SIG-M5 treated with dmso at 0.1 percent for 504 hours (cell line): ENCODE measurements around the gene CFAP119.

Experiments used
- DNase-seq: peaks from one replicate; lab custom pipeline; 2025; ENCODE audit not compliant: unreplicated experiment; lab: John Stamatoyannopoulos, UW

Gene CFAP119

DNA sequence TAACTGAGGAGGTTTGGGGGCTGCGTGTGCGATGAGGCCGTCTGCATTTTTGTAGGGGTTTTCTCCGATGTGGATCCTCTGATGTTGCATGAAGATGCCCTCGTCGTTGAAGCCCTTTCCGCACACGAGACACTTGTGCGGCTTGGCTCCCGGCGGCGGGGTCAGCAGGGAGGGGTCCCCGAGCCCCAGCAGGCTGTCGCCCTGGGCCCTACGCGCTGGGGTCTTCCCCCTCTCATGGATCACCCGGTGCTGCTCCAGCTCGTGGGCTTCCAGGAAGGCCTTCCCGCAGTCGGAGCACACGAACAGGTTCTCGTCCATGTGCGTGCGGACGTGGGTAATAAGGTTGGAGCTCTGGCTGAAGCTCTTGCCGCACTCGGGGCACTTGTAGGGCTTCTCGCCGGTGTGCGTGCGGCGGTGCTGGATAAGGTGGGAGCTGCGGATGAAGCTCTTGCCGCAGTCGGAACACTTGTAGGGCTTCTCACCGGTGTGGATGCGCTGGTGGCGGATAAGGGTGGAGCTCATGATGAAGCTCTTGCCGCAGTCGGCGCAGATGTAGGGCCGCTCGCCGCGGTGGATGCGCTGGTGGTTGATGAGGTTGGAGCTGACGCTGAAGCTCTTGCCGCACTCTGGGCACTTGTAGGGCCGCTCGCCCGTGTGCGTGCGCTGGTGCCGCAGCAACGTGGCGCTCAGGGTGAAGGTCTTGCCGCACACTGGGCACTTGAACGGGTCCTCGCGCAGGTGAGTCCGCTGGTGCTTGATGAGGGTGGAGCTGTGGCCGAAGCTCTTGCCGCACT lies 20.8 kb upstream of the CFAP119 start:
- DNase-seq = no peak

DNA sequence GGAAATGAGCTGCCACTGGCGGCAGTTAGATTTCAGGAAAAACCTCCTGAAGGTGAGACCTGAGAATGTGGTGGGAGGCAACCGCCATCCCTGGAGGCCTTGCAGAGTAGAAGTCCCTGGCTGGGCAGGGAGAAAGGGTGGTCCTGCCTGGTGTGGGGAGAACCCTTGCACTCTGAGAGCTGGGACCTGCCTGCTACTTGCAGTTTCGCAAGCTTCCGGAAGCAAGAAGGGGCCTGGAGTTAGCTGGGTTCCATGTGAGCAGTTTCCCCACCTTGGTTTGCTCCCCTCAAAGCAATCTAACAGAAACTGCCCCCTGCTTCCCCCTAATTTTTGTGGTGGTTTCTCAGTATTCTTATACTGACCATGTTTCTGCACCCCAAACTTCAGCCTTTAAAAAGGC lies 18.7 kb upstream of the CFAP119 start:
- DNase-seq = no peak

- no peak for DNase-seq
Observed at GRCh38 chr16:30780021-30780420, 18.2 kb upstream of the CFAP119 start.

DNA sequence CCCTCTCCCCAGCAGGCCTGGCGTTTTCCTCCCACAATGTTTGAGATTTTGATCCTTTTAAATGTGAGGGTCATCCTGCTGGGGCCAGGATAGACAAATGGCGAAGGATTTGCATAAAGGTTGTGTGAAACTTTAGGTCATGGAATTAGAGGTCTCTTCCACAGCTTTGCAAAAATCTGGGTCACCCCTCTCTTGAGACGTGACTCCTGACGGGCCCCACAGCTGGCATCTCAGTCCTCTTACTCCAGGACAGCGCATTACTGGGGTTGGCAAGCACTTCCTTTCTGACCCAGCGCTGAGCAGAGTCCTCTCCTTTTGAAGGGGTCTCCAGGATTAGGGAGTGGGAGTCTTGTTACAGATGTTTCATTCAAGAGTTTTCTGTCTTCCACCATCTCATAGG lies 17.7 kb upstream of the CFAP119 start:
- no peak for DNase-seq

DNA sequence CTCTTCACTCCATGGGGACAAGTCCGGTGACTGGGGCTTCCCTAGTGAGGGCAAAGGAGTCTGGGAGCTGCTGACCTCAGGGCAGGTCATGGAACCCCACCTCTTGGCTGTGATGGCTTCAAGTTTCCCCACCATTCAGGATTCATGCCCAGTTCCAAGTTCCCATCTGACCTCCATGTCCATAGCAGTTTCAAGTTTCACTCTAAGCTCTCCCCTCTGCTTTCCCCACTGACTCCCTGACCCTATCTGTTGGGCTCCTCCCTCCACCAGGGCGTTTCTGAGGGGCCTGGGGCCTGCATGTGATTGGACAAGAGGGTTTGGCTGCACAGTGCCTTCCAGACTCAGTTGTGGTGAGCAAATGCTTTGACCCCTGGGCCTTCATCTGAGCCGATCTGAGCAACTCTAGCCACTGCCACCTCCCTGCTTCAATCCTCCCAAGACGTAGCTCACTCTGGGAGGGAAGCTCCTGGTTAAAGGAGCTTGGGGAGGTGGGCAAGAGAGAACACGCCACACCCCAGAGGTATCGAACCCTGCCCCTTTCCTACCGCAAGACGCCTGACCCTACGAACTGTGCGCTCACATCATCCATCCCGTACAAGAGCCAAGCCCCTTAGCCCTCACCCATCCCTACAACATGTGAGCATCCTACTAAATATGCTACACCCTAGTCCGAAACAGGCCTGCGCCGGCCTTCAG lies 16.8 kb upstream of the CFAP119 start:
- no peak for DNase-seq

GRCh38 chr16:30777591-30778297 lies 15.9 kb upstream of the CFAP119 start:
- DNase-seq = no peak

DNA sequence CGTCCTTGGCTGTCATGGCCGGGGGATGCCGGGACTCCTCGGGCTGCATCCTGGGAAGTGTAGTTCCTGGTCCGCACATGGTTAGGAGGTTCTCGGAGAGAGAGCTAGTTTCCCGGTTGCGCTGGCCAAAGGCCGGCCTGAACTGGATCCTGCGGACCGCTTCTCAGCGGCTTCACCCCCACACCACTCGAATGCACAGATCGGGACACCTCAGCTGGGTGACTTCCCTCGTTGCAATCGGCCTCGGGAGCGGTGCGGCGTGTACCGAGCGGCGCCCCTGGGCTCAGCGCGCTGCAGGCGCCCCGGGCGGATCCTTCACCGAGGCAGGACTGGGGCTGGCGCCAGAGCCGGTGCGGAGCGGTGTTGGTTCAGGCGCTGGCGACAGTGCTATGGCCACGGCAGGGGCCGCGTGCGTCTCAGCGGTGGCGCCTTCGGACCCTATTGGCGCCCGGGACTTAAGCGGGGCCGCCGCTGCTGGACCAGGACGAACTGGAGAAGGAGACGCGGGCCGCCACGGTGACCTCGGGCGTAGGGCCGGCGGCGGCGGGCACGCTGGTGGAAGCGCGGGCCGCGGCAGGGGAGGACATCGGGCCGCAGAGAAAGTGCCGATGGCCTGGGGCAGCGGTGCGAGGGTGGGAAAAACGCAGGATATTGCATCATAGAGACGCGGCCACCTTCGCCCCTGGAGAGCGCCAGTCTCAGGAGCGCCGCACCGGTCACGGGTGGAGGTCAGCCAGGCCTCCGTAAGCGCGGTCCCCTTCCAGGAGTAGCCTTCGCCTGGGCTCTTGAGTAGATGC lies 13.7 kb upstream of the CFAP119 start:
- DNase-seq = peak; percentile 81

DNA sequence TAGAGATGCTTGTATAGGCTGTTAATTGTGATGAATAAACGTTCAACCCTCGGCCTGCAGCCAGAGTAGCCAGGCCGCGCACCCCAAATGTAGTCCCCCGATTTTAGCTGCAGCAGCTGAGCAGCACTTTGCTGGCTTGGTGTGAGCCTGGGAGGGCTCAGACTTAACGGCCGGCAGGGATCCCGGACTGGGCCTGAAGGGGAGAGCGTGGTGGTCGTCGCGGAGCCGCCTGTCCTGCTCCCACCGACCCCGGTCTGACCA lies 13.2 kb upstream of the CFAP119 start:
- DNase-seq = no peak

- DNase-seq = no peak
Observed at GRCh38 chr16:30774367-30775130, 12.7 kb upstream of the CFAP119 start.

DNA sequence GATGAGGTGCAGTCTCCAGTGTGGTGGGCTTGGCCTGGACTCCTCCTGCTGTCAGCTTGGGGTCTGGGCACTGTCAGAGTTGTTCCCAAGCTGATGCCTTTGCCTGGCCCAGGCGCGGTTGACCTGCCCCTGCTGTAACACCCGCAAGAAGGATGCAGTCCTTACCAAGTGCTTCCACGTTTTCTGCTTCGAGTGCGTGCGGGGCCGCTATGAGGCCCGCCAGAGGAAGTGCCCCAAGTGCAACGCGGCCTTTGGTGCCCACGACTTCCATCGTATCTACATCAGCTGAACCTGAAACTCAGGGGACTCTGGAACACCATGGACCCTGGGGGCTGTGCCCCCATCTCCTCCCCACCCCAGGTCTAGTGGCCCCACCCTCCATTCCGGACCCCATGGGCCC lies 12.0 kb upstream of the CFAP119 start:
- no peak for DNase-seq

- DNase-seq = no peak
Observed at GRCh38 chr16:30771726-30772125, 9.9 kb upstream of the CFAP119 start.

GRCh38 chr16:30769379-30770089 lies 7.7 kb upstream of the CFAP119 start:
- DNase-seq = no peak

DNA sequence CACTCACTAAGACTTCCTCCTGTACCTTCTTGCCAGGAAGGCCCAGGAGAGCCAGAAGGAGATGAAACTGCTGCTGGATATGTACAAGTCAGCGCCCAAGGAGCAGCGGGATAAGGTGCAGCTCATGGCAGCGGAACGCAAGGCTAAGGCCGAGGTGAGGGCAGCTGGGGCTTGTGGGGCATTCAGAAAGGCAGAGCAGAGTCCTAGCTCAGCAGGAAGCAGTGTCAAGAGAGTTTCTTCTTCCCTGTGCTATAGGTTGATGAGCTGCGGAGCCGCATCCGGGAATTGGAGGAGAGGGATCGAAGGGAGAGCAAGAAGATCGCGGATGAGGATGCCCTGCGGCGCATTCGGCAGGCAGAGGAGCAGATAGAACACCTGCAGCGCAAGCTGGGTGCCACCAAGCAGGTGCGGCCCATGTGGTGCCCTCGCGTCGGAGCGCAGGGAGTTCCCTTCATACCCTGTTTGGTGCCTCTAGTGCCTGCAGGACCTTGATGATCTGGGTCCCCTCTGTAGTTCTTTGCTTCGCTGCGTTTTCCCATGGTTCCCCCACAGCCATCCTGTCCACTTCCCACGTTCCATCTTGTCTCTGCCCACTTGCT lies 6.8 kb upstream of the CFAP119 start:
- DNase-seq = no peak

- DNase-seq = no peak
Observed at GRCh38 chr16:30767767-30768465, 6.1 kb upstream of the CFAP119 start.

DNA sequence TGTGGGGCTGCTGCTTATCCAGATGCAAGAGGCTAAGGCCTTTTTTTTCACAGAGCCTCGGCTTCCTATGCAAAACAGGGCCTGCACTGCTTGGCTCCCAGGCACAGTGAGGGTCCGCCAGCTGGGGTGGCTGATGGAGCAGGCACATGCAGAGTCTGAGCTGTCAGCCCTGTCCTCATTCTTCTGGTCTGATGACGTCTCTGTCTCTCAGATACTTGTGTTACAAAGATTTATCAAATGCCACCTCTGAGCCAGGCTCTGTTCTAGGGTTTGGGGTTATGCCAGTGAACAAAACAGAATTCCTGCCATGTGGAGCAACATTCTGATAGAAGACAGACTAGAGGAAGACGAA lies 5.0 kb upstream of the CFAP119 start:
- DNase-seq = no peak

DNA sequence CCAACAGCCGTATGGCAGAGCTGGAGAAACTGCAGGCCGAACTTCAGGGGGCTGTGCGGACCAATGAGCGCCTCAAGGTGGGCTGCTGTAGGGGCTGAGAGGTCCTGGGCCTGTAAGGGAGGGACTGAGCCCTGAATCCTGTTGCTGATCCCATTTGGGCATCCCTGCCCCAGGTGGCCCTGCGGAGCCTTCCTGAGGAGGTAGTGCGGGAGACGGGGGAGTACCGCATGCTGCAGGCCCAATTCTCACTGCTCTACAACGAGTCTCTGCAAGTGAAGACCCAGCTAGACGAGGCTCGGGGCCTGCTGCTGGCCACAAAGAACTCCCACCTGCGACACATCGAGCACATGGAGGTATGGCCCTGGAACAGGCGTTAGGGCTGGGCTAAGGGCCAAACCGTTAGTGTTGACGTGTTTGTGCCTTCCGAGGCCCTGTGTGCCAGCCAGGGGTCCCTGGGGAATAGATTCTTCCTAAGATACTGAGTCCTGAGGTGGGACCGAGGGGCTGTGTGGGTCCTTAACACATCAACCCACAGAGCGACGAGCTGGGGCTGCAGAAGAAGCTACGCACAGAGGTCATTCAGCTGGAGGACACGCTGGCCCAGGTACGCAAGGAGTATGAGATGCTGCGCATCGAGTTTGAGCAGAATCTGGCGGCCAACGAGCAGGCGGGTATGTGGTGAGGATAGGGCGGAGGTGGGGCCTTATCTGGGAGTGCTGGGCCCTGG lies 4.5 kb upstream of the CFAP119 start:
- DNase-seq = no peak

DNA sequence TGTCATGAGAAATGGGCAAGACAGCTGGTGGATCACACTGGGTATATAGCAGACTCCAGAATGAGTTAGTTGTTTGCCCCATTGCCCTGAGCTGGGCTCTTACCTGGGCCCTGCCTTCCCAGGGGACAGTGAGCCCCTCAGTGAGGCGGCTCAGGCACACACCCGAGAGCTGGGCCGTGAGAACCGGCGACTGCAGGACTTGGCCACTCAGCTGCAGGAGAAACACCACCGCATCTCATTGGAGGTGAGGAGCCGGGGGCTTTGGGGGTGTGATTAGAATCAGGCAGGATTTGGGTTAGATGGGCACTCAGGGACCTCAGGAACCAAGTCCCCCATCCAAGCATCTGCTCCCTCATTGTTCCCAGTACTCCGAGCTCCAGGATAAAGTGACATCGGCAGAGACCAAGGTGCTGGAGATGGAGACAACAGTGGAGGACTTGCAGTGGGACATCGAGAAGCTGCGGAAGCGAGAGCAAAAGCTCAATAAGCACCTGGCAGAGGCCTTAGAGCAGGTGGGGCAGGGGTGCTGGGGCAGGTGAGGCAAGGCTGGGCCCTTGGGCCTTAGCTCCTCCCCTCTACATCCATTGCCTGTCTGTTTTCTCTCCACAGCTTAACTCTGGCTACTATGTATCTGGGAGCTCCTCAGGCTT lies 3.1 kb upstream of the CFAP119 start:
- no peak for DNase-seq

DNA sequence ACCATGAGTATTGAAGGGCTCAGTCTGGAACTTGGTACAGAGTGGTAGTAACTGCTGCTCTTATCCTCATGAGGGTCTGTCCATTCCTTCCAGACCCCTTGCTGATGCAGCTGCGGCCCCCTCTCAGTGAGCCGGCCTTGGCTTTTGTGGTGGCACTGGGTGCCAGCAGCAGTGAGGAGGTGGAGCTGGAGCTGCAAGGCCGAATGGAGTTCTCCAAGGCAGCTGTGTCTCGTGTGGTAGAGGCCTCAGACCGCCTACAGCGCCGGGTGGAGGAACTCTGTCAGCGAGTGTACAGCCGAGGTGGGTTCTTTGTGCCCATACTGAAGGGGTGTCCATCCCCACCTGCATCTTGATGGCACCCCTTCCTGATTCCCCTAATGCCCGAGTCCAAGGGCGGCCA lies 2.2 kb upstream of the CFAP119 start:
- no peak for DNase-seq
